Mucosa of rectum (tissue), 2 donors: ENCODE measurements around the gene ARHGAP27.

Source experiments
- H3K27ac ChIP-seq, 2 donors: one replicate each; pipeline ENCODE4 v1.7.0; 2013; ENCODE audit warnings: inconsistent platforms in 2 of 2, low read depth in 2 of 2, low read length in 2 of 2
- H3K27me3 ChIP-seq, 2 donors: one replicate each; pipeline ENCODE4 v1.7.0; 2013; ENCODE audit warnings: low read length in 2 of 2; ENCODE audit not compliant: control insufficient read depth in 2 of 2, insufficient read depth in 2 of 2
- H3K36me3 ChIP-seq, 2 donors: one replicate each; pipeline ENCODE4 v1.7.0; 2013; ENCODE audit warnings: low read length in 2 of 2; ENCODE audit not compliant: control insufficient read depth in 2 of 2, insufficient read depth in 2 of 2
- H3K4me1 ChIP-seq, 2 donors: one replicate each; pipeline ENCODE4 v1.7.0; 2013; ENCODE audit warnings: low read length in 2 of 2, mild to moderate bottlenecking in 1 of 2; ENCODE audit not compliant: control insufficient read depth in 2 of 2, insufficient read depth in 2 of 2
- H3K4me3 ChIP-seq, 2 donors: one replicate each; pipeline ENCODE4 v1.7.0; 2013; ENCODE audit warnings: low read length in 2 of 2
- H3K9ac ChIP-seq, 2 donors: one replicate each; pipeline ENCODE4 v1.7.0; 2013; ENCODE audit warnings: low read length in 2 of 2, low read depth in 1 of 2, mild to moderate bottlenecking in 1 of 2
- H3K9me3 ChIP-seq, 2 donors: one replicate each; pipeline ENCODE4 v1.7.0; 2013; ENCODE audit warnings: low read length in 2 of 2; ENCODE audit not compliant: control insufficient read depth in 2 of 2
- donor health status: healthy.
- donor health status: Normal muscosa, but diverticular disease.

ARHGAP27 gene

DNA sequence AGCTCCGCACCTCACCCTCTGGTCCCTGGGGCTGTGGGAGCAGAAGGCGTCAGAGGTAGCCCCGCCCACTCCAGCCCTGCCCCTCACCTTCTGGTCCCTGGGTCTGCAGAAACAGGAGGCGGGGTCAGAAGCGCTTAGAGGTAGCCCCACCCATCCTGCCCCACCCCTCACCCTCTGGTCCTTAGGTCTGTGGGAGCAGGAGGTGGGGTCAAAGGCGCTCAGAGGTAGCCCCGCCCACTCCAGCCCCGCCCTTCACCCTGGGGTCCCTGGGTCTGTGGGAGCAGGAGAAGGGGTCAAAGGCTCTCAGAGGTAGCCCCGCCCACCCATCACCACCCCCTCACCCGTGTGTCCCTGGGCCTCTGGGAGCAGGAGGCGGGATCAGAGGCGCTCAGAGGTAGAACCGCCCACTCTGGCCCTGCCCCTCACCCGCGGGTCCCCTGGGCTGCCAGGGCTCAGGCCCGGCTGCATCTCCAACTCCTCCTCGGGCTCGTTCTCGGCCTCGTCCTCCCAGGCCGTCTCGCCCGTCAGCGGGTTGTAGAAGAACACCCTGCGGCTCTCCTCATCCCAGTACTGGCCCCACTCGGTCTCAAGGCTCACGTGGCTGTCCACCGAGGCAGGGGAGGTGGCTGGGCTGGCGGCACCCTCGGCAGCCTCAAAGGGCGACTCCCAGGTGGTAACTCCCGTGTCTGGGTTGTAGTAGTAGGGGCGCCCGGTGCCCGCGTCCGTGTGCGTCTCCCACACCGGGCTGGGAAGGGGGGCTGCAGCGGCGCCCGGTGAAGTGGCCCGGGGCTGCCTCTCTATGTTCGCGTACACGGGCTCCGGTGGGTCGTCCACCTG is 27.2 kb downstream of the ARHGAP27 start:
- Histone ChIP-seq H3K9me3 (no peaks in the 10 kb centered on the region), H3K4me3 (peak overlapping the region; percentile 45 to 55), H3K9ac (peak overlapping the region; percentile 68 to 75), H3K27ac (peak overlapping the region; percentile 94 to 95), H3K36me3 (peaks cover 39 to 43% of the 10 kb centered on the region in 2 donors), H3K4me1 (peaks cover 49 to 54% of the 10 kb centered on the region in 2 donors), H3K27me3 (no peaks in the 10 kb centered on the region)

DNA sequence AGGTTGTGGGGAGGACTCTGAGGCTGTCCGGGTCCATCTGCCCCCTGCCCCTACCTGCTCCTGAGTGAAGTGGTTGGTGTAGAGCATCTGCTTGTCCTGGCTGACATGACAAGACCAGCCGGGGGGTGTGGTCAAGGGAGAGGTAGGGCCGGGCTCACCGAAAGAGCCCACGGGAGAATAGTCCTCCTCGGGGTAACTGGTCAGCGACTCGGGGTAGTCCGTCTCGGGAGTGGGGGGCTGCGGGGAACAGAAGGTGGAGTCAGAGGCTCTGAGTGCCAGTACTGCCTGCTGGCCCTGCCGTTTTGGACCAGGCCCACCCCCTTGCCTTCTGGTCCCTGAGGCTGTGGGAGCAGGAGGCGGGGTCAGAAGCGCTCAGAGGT is 27.8 kb downstream of the ARHGAP27 start:
- peaks cover 45 to 49% of the 10 kb centered on the region in 2 donors for H3K36me3 ChIP-seq
- peaks cover 44 to 48% of the 10 kb centered on the region in 2 donors for H3K4me1 ChIP-seq
- no peak overlapping the region for H3K4me3 ChIP-seq
- no peak overlapping the region for H3K9ac ChIP-seq
- no peaks in the 10 kb centered on the region for H3K9me3 ChIP-seq
- peak overlapping the region; percentile 43 to 58 for H3K27ac ChIP-seq
- H3K27me3 ChIP-seq, result no peaks in the 10 kb centered on the region

DNA sequence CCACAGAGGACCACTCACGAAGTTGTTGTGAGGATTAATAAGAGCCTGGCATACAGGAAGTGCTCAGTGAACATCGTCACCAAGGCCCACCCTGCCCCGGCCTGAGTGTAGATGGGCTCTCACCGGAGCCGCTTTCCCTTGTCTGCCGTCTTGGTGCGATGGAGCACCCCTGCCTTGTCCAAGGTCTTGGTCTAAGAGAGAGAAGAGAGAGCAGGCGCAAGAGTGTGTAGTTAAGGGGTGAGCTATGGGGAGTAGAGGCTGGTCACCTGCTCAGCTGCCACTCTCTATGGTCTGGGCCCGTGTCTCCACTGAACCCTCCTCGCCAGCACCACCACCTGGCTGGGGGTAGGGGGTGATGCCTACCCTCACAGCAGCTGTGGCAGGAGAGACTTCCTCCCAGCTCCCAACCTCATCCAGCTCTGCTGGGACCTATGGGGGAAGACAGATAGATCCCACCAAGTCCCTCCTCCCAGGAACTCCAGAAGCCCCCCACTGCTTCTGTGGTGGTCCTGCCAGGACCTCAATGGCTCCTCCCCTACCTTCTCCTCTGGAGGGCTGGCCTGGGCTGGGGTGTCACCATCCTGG is 28.7 kb downstream of the ARHGAP27 start:
- no peak overlapping the region for H3K4me3 ChIP-seq
- peak overlapping the region in 1 of 2 donors; percentile 58 for H3K27ac ChIP-seq
- H3K4me1 ChIP-seq, result peaks cover 35 to 40% of the 10 kb centered on the region in 2 donors
- peaks cover 51% of the 10 kb centered on the region in 2 donors for H3K36me3 ChIP-seq
- H3K9ac ChIP-seq, result no peak overlapping the region
- no peaks in the 10 kb centered on the region for H3K27me3 ChIP-seq
- no peaks in the 10 kb centered on the region for H3K9me3 ChIP-seq

- Histone ChIP-seq H3K4me1 (peaks cover 24 to 29% of the 10 kb centered on the region in 2 donors), H3K27me3 (no peaks in the 10 kb centered on the region), H3K4me3 (no peak overlapping the region), H3K27ac (no peak overlapping the region), H3K36me3 (peaks cover 58 to 59% of the 10 kb centered on the region in 2 donors), H3K9me3 (no peaks in the 10 kb centered on the region), H3K9ac (no peak overlapping the region)
Measured at GRCh38 chr17:45402916-45403315, 29.8 kb downstream of the ARHGAP27 start.

DNA sequence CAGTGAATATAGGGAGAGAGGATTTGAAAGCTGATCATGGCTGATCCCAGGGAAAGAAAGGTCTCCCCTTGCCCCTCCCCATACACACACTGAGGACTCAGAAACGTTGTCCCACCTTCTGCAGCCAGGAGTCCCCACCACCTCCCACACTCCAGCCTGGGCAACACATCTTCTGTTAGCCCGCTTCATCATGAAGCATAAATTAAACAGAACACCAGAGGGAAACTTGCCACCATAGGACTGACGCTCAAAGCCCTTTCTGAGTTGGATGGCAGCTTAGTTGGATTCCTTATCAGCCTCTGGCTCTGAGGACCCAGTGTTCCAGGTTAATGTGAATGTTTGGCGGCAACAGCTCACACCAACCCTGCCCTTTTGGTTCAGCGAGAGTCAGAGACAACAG is 33.9 kb downstream of the ARHGAP27 start:
- Histone ChIP-seq H3K9ac (no peak overlapping the region), H3K4me1 (no peaks in the 10 kb centered on the region), H3K27ac (no peak overlapping the region), H3K4me3 (no peak overlapping the region), H3K9me3 (no peaks in the 10 kb centered on the region), H3K36me3 (peaks cover 82 to 84% of the 10 kb centered on the region in 2 donors), H3K27me3 (no peaks in the 10 kb centered on the region)

- no peaks in the 10 kb centered on the region for H3K27me3 ChIP-seq
- H3K9ac ChIP-seq, result no peak overlapping the region
- peaks cover 75 to 76% of the 10 kb centered on the region in 2 donors for H3K36me3 ChIP-seq
- H3K4me1 ChIP-seq, result no peaks in the 10 kb centered on the region
- H3K27ac ChIP-seq, result no peak overlapping the region
- H3K4me3 ChIP-seq, result no peak overlapping the region
- no peaks in the 10 kb centered on the region for H3K9me3 ChIP-seq
Measured at GRCh38 chr17:45397796-45398195, 34.9 kb downstream of the ARHGAP27 start.

- Histone ChIP-seq H3K36me3 (peaks cover 66 to 67% of the 10 kb centered on the region in 2 donors), H3K27me3 (no peaks in the 10 kb centered on the region), H3K9me3 (no peaks in the 10 kb centered on the region), H3K4me3 (no peak overlapping the region), H3K4me1 (no peaks in the 10 kb centered on the region), H3K9ac (no peak overlapping the region), H3K27ac (no peak overlapping the region)
Measured at GRCh38 chr17:45396496-45397205, 36.0 kb downstream of the ARHGAP27 start.

- H3K9ac ChIP-seq, result no peak overlapping the region
- H3K27ac ChIP-seq, result no peak overlapping the region
- H3K9me3 ChIP-seq, result no peaks in the 10 kb centered on the region
- no peaks in the 10 kb centered on the region for H3K4me1 ChIP-seq
- H3K36me3 ChIP-seq, result peaks cover 58 to 59% of the 10 kb centered on the region in 2 donors
- H3K4me3 ChIP-seq, result no peak overlapping the region
- no peaks in the 10 kb centered on the region for H3K27me3 ChIP-seq
Measured at GRCh38 chr17:45395569-45396415, 36.9 kb downstream of the ARHGAP27 start.

GRCh38 chr17:45394913-45395568 is 37.6 kb downstream of the ARHGAP27 start:
- no peak overlapping the region for H3K27ac ChIP-seq
- no peak overlapping the region for H3K4me3 ChIP-seq

More at GRCh38 chr17:45394913-45395568, 37.6 kb downstream of the ARHGAP27 start:
- H3K27me3 ChIP-seq, result no peaks in the 10 kb centered on the region
- peaks cover 51 to 54% of the 10 kb centered on the region in 2 donors for H3K36me3 ChIP-seq
- no peaks in the 10 kb centered on the region for H3K4me1 ChIP-seq
- no peaks in the 10 kb centered on the region for H3K9me3 ChIP-seq
- H3K9ac ChIP-seq, result no peak overlapping the region
